Iris pigment epithelial cell (primary cell): Measurements from ENCODE around the gene SLCO4C1.
A peak's percentile ranks its signal among the peaks of the same experiment; 100 is the strongest.
"Not testable (repeated sequence)": the region's sequence is repeated elsewhere in the genome, so short reads cannot be mapped to it uniquely, and the experiment has no call there.

Source experiments
- DNase-seq: peaks from one replicate; pipeline ENCODE4 v3.0.0-alpha.2; 2011; ENCODE audit warnings: low read depth

Gene SLCO4C1, protein sequence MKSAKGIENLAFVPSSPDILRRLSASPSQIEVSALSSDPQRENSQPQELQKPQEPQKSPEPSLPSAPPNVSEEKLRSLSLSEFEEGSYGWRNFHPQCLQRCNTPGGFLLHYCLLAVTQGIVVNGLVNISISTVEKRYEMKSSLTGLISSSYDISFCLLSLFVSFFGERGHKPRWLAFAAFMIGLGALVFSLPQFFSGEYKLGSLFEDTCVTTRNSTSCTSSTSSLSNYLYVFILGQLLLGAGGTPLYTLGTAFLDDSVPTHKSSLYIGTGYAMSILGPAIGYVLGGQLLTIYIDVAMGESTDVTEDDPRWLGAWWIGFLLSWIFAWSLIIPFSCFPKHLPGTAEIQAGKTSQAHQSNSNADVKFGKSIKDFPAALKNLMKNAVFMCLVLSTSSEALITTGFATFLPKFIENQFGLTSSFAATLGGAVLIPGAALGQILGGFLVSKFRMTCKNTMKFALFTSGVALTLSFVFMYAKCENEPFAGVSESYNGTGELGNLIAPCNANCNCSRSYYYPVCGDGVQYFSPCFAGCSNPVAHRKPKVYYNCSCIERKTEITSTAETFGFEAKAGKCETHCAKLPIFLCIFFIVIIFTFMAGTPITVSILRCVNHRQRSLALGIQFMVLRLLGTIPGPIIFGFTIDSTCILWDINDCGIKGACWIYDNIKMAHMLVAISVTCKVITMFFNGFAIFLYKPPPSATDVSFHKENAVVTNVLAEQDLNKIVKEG

DNA sequence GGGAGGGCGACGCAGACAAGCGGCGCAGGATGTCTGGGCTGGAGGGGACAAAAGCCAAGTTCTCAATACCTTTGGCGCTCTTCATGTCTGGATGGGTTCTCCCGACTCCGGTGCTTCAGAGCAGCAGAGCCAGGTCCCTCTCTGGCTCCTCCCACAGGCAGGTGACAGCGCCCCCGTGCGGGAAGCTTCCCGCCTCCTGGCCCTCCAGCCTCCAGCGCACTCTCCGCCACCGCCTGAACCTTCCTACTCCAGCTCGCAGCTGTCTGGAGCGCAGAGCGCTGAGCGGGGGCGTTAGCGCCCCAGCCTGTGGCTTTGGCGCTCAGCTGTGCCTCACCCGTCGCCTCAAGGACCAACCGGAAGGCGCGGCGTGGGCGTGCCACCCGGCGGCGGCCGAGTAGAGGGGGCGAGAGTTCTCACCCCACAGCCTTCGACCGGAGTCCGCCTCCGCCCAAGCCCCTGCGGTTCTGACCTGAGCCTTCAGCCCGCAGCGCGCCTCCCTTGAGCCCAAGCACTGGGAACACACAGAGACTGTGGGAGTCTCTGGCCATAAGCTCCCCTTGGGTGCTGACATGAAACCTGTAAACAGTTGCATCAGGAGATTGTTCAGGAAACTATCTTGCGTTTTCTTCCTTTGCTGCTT, at the start of gene SLCO4C1:
Gene SLCO4C1 (minus strand): TSS at position 107 of the 640 bp plus-strand sequence. CDS start 22 bp downstream, at position 85.
- DNase-seq, result peak; percentile 58

GRCh38 chr5:102341681-102342288, 45.7 kb upstream of the SLCO4C1 start:
- DNase-seq, result no peak

- DNase-seq, result no peak
Measured at GRCh38 chr5:102324714-102325113, 28.6 kb upstream of the SLCO4C1 start.

- not testable (repeated sequence) for DNase-seq
Measured at GRCh38 chr5:102318801-102319200, 22.7 kb upstream of the SLCO4C1 start.

DNA sequence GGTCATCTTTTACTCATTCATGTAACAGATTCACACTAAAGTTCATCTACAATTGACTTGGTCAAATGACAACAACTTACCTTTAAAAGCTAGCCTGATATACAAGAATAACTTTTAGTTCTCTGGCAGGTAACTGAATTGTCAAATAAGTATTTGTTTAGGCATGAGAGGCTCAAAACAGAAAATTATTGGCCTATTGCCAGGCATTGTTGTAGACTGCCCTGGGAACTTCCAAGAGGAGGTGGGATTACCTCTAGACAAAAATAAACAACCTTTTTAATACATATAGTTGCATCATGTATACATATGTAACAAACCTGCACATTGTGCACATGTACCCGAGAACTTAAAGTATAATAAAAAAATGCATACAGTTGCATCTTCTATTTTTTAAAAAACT, 18.2 kb upstream of the SLCO4C1 start:
- no peak for DNase-seq

GRCh38 chr5:102313912-102314311, 17.8 kb upstream of the SLCO4C1 start:
- no peak for DNase-seq

DNA sequence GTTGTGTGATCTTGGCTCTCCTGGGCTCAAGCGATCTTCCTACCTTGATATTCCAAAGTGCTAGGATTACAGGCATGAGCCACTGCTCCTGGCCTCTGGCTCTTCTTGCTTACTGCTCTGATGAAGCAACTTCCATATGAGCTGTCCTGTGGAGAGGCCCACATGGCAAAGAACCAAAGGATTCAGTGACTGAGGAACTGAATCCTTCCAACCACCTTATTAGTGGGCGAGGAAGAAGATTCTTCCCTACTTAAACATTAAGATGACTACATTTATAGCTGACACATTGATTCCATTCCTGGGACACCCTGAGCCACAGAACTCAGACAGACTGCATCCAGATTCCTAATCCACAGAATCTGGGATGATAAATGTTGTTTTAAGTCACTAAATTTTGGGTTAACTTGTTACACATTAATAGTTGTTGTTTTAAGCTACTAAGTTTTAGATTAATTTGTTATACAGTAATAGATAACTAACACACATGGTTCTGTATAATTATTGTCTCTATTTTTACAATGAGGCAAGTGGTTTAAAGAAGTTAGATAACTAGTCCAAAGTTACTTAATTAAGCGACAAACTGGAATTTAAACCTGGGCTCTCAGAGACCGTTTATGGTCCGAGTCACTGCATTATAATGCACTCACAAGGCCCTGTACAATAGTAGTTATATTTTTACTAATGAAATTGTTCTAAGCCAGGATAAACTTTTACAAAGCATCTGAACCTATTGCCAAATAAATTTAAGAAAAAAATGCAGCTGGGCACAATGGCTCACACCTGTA, 16.7 kb upstream of the SLCO4C1 start:
- DNase-seq, result peak; percentile 18

GRCh38 chr5:102309586-102309985, 13.5 kb upstream of the SLCO4C1 start:
- DNase-seq, result no peak

DNA sequence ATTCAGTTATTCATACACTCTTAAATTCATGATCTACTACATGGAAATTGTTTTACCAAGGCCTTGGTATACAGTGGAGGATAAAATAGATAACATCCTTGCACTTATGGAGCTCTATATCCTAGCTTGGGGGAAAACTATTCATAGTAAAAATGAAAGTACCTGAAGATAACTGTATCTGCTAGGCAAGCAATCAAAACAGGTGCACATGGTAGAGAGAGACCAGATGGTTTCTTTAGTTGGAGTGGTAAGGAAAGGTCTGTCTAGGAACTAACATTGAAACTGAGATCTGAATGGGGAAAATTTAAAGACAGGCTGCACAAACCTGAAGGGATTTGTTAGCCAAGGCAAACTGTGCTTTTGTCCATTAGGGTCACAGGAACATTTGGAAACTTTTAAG, 11.1 kb upstream of the SLCO4C1 start:
- no peak for DNase-seq

DNA sequence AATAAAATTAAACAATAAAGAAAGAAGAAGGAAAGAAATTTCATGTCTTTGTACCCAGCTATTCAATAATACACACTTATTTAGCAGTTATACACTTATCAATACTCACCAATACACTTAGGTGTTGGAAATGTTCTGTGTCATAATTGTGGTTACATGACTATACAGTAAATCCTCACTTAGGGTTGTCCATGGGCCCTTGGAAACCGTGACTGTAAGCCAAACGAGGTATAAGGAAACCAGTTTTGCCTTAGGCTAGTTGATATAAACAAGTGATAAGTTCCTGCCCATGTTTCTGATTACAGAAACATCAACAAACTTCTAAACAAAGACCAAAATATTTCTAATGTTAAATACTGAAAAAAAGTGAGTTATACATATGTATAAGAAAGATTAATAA, 10.0 kb upstream of the SLCO4C1 start:
- DNase-seq, result no peak

- no peak for DNase-seq
Measured at GRCh38 chr5:102295534-102296177, 428 bp downstream of the SLCO4C1 start.

DNA sequence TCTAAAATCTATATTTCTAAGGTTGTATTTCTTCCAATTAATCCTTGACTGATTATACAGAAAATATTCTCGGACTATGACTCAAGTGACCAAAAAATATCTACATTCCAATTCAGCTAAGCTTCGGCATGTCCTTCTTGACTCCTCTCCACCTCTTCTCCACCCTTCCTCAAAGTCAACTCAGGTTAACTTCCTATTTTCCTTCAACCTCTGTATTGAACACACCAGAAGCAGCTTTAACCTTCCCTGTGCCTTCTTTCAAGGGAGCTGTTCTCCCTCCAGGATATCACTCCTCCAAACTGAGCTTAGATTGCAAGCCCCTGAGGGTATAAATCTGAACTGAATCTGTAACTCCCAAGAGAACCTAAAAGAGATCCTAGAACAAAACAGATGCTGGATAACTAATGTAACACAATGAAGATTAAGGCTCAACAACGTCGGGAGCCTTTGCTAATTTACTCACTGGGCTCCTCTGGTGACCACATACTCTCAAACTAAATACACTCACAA, 1.1 kb downstream of the SLCO4C1 start:
- DNase-seq, result no peak

- no peak for DNase-seq
Measured at GRCh38 chr5:102290004-102290403, 6.1 kb downstream of the SLCO4C1 start.

- peak; percentile 27 for DNase-seq
Measured at GRCh38 chr5:102289251-102289899, 6.7 kb downstream of the SLCO4C1 start.

DNA sequence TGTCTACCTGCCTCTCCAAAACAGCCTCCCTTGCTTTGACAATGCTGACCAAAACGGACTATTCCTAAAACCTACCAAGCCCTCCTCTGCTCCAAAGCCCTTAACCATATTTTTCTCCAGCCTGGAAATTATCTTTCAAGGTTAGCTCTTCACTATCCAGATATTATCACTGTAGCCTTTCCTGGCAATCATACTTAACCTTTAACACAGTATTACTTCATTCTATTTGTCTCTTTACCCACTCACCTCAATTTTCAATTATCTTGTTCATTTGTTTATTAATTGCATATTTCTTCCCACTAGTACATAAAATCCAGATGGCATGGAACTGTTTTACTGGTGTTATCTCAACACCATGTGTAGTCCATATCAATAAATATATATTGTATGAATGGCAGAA, 7.5 kb downstream of the SLCO4C1 start:
- no peak for DNase-seq

GRCh38 chr5:102286476-102286875, 9.6 kb downstream of the SLCO4C1 start:
- DNase-seq, result no peak

GRCh38 chr5:102283102-102283797, 12.8 kb downstream of the SLCO4C1 start:
- no peak for DNase-seq

GRCh38 chr5:102279711-102280110, 16.4 kb downstream of the SLCO4C1 start:
- DNase-seq, result no peak

GRCh38 chr5:102278231-102278630, 17.9 kb downstream of the SLCO4C1 start:
- no peak for DNase-seq

DNA sequence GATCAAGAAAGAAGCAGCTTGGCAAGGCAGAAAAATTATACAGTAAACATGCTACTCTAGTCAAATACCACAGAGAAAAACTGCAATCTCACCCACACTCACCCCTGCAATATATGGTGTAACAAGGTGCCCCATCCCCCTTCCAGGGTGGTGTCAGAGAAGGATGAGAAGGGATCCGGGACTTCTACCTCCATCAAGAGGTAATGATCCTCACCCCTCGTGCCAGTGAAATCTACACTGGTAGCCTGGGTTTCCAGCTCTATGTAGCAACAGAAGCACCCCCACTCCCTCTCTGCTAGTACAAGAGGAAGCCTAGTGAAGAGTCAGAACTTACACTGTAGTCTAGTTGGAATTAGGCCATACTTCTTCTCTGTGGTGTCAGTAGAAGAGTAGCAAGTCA, 18.9 kb downstream of the SLCO4C1 start:
- DNase-seq, result no peak
